WTC11 (cell line): ENCODE results near the gene LSM7.

Source experiments
- MXD4 ChIP-seq: fragments of 250-450 bp; sonication (Bioruptor Pico); IDR thresholded peaks from 2 replicates; pipeline ENCODE4 v1.8.0; 2021; ENCODE audit warnings: mild to moderate bottlenecking, moderate library complexity, borderline replicate concordance
- NFYB ChIP-seq: sonication (generic); formaldehyde crosslinking; conservative IDR thresholded peaks from 2 replicates; pipeline ENCODE4 v1.8.0; 2022; ENCODE audit warnings: low read depth, missing genetic modification reagents
- NR2C2 ChIP-seq: sonication (generic); formaldehyde crosslinking; IDR thresholded peaks from 2 replicates; pipeline ENCODE4 v1.8.0; 2022; ENCODE audit warnings: mild to moderate bottlenecking, missing genetic modification reagents
- NR3C1 ChIP-seq: sonication (generic); formaldehyde crosslinking; conservative IDR thresholded peaks from 2 replicates; pipeline ENCODE4 v1.8.1; 2023; ENCODE audit warnings: low read depth, mild to moderate bottlenecking, missing genetic modification reagents
- OVOL2 ChIP-seq: fragments of 250-450 bp; sonication (Bioruptor Pico); IDR thresholded peaks from 2 replicates; pipeline ENCODE4 v1.9.0; 2021; ENCODE audit warnings: mild to moderate bottlenecking, borderline replicate concordance
- TEAD4 ChIP-seq: sonication (generic); formaldehyde crosslinking; IDR thresholded peaks from 2 replicates; pipeline ENCODE4 v1.8.0; 2022; ENCODE audit warnings: mild to moderate bottlenecking, missing genetic modification reagents
- ZNF121 ChIP-seq: sonication (generic); formaldehyde crosslinking; IDR thresholded peaks from 2 replicates; pipeline ENCODE4 v1.8.0; 2023; ENCODE audit warnings: missing genetic modification reagents
- ZNF219 ChIP-seq: sonication (generic); formaldehyde crosslinking; IDR thresholded peaks from 2 replicates; pipeline ENCODE4 v1.8.0; 2023; ENCODE audit warnings: missing genetic modification reagents, mild to moderate bottlenecking, borderline replicate concordance
- ZNF263 ChIP-seq: sonication (generic); formaldehyde crosslinking; IDR thresholded peaks from 2 replicates; pipeline ENCODE4 v1.8.1; 2022; ENCODE audit warnings: low read depth, mild to moderate bottlenecking, moderate library complexity, missing genetic modification reagents
- TF ChIP-seq, protein P1 (sequence below): fragments of 200-600 bp; IDR thresholded peaks from 2 replicates; pipeline ENCODE4 v1.8.0; 2022; ENCODE audit warnings: antibody characterized with exemption
- TF ChIP-seq, protein P2 (sequence below): sonication (generic); formaldehyde crosslinking; IDR thresholded peaks from 2 replicates; pipeline ENCODE4 v1.8.0; 2023; ENCODE audit warnings: mild to moderate bottlenecking, missing genetic modification reagents
- TF ChIP-seq, protein P3 (sequence below): fragments of 250-450 bp; sonication (Bioruptor Pico); conservative IDR thresholded peaks from 2 replicates; pipeline ENCODE4 v1.9.0; 2021; ENCODE audit warnings: mild to moderate bottlenecking
- TF ChIP-seq, protein P4 (sequence below): sonication (generic); formaldehyde crosslinking; conservative IDR thresholded peaks from 2 replicates; pipeline ENCODE4 v1.8.1; 2023; ENCODE audit warnings: mild to moderate bottlenecking, low read depth, missing genetic modification reagents, moderate library complexity
- TF ChIP-seq, protein P5 (sequence below): sonication (generic); formaldehyde crosslinking; IDR thresholded peaks from 2 replicates; pipeline ENCODE4 v1.8.0; 2023; ENCODE audit warnings: missing genetic modification reagents

DNA sequence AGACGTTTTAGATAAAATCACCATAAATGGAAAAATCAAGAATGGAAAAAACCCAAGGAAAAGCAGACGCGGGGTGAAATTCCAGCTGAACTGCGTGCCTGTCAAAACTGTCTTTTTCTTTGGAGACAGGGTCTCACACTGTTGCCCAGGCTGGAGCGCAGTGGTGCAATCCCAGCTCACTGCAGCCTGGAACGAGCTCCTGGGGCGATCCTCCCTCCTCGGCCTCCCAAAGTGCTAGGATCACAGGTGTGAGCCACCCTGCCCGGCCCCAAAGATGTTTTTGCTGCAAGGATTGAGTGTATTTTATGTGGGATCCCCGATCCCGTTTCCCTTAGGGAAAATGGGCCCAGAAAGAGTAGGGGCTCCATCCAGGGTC lies 45.5 kb downstream of the LSM7 start:
- TF ChIP-seq, protein P1, sequence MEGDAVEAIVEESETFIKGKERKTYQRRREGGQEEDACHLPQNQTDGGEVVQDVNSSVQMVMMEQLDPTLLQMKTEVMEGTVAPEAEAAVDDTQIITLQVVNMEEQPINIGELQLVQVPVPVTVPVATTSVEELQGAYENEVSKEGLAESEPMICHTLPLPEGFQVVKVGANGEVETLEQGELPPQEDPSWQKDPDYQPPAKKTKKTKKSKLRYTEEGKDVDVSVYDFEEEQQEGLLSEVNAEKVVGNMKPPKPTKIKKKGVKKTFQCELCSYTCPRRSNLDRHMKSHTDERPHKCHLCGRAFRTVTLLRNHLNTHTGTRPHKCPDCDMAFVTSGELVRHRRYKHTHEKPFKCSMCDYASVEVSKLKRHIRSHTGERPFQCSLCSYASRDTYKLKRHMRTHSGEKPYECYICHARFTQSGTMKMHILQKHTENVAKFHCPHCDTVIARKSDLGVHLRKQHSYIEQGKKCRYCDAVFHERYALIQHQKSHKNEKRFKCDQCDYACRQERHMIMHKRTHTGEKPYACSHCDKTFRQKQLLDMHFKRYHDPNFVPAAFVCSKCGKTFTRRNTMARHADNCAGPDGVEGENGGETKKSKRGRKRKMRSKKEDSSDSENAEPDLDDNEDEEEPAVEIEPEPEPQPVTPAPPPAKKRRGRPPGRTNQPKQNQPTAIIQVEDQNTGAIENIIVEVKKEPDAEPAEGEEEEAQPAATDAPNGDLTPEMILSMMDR: no peak
- TF ChIP-seq, protein P2, sequence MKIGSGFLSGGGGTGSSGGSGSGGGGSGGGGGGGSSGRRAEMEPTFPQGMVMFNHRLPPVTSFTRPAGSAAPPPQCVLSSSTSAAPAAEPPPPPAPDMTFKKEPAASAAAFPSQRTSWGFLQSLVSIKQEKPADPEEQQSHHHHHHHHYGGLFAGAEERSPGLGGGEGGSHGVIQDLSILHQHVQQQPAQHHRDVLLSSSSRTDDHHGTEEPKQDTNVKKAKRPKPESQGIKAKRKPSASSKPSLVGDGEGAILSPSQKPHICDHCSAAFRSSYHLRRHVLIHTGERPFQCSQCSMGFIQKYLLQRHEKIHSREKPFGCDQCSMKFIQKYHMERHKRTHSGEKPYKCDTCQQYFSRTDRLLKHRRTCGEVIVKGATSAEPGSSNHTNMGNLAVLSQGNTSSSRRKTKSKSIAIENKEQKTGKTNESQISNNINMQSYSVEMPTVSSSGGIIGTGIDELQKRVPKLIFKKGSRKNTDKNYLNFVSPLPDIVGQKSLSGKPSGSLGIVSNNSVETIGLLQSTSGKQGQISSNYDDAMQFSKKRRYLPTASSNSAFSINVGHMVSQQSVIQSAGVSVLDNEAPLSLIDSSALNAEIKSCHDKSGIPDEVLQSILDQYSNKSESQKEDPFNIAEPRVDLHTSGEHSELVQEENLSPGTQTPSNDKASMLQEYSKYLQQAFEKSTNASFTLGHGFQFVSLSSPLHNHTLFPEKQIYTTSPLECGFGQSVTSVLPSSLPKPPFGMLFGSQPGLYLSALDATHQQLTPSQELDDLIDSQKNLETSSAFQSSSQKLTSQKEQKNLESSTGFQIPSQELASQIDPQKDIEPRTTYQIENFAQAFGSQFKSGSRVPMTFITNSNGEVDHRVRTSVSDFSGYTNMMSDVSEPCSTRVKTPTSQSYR (CRISPR knock-in tag): no peak
- TF ChIP-seq, protein P3, sequence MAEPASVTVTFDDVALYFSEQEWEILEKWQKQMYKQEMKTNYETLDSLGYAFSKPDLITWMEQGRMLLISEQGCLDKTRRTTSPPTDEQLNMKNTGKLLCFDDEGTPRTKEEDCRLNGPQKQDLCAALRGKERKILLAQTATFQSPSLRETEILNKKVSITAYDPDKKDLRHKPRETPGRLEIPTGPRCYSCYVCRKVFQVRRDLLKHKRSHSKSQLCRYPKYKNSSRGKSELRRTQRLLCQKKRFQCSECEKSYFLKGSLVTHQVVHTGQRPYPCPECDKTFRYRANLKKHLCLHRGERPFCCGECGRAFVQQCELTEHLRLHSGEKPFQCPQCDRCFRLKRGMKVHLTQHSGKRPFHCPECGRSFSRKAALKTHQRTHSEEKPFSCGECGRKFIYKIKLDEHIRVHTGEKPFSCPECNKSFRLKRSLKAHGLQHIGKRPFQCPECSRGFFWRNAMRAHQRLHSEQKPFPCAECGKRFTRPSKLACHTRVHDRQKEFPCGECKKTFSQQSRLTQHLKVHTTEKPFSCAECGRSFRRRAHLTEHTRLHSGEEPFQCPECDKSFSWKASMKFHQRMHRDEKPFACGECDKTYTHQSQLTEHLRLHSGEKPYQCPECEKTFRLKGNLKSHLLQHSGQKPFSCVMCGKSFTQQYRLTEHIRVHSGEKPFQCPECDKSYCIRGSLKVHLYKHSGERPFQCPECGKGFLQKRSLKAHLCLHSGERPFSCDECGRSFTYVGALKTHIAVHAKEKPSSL (CRISPR knock-in tag): no peak
- no peak for TF ChIP-seq ZNF263 (CRISPR knock-in tag)
- TF ChIP-seq, protein P4, sequence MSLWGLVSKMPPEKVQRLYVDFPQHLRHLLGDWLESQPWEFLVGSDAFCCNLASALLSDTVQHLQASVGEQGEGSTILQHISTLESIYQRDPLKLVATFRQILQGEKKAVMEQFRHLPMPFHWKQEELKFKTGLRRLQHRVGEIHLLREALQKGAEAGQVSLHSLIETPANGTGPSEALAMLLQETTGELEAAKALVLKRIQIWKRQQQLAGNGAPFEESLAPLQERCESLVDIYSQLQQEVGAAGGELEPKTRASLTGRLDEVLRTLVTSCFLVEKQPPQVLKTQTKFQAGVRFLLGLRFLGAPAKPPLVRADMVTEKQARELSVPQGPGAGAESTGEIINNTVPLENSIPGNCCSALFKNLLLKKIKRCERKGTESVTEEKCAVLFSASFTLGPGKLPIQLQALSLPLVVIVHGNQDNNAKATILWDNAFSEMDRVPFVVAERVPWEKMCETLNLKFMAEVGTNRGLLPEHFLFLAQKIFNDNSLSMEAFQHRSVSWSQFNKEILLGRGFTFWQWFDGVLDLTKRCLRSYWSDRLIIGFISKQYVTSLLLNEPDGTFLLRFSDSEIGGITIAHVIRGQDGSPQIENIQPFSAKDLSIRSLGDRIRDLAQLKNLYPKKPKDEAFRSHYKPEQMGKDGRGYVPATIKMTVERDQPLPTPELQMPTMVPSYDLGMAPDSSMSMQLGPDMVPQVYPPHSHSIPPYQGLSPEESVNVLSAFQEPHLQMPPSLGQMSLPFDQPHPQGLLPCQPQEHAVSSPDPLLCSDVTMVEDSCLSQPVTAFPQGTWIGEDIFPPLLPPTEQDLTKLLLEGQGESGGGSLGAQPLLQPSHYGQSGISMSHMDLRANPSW: no peak
- no peak for TF ChIP-seq NFYB (CRISPR knock-in tag)
- TF ChIP-seq TEAD4: no peak
- no peak for TF ChIP-seq NR3C1
- no peak for TF ChIP-seq ZNF219 (CRISPR knock-in tag)
- no peak for TF ChIP-seq MXD4 (CRISPR knock-in tag)
- no peak for TF ChIP-seq OVOL2 (CRISPR knock-in tag)
- no peak for TF ChIP-seq NR2C2 (CRISPR knock-in tag)
- peak; percentile 87 for TF ChIP-seq ZNF121 (CRISPR knock-in tag)
- TF ChIP-seq, protein P5, sequence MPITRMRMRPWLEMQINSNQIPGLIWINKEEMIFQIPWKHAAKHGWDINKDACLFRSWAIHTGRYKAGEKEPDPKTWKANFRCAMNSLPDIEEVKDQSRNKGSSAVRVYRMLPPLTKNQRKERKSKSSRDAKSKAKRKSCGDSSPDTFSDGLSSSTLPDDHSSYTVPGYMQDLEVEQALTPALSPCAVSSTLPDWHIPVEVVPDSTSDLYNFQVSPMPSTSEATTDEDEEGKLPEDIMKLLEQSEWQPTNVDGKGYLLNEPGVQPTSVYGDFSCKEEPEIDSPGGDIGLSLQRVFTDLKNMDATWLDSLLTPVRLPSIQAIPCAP (CRISPR knock-in tag): no peak
